Measurements from ENCODE around the gene IQCC.

The IQCC gene

DNA sequence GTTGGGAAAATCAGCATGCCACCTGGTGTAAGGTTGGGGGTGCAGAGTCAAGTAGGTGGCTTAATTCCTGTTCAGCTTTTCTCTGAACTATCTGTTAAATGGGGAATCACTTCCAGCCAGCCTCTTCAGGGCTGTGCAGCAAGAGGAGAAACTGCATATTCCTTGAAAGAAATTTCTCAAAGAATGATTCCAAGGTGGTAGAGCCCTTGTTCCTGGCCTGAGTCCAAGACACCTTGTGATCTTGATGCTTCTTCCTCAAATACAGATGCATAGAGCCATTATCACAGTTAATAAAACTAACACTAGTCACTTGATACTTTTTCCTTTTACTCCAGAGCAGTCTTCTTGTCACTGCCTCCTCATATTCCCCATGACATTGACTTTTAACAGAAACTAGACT, 20.8 kb upstream of the IQCC start:
- no peaks in the 10 kb centered on the region for H3K27me3 ChIP-seq (ENCODE audit: insufficient read depth, low read length)
- H3K36me3 ChIP-seq (ENCODE audit: insufficient read depth, low read length), result peaks cover 81% of the 10 kb centered on the region
- no peaks in the 10 kb centered on the region for H3K9me3 ChIP-seq (ENCODE audit: low read length)
- H3K4me1 ChIP-seq (ENCODE audit: insufficient read depth, low read length, severe bottlenecking), result peaks cover 16% of the 10 kb centered on the region
- H3F3A ChIP-seq (ENCODE audit: insufficient read depth, low read length), result no peaks in the 10 kb centered on the region
- H3K79me2 ChIP-seq (ENCODE audit: insufficient read depth, low read length), result peaks cover 22% of the 10 kb centered on the region
- H3K27ac ChIP-seq (ENCODE audit: low read depth, low read length, poor library complexity, severe bottlenecking), result no peak overlapping the region
- H3K9ac ChIP-seq (ENCODE audit: low read length), result no peak overlapping the region
- H3K9me2 ChIP-seq (ENCODE audit: low read depth, low read length), result no peaks in the 10 kb centered on the region
- TF ChIP-seq EZH2 (IDR thresholded peaks at IDR 0.05; ENCODE audit: borderline replicate concordance, low read length), result no peak
- TF ChIP-seq, protein P1, sequence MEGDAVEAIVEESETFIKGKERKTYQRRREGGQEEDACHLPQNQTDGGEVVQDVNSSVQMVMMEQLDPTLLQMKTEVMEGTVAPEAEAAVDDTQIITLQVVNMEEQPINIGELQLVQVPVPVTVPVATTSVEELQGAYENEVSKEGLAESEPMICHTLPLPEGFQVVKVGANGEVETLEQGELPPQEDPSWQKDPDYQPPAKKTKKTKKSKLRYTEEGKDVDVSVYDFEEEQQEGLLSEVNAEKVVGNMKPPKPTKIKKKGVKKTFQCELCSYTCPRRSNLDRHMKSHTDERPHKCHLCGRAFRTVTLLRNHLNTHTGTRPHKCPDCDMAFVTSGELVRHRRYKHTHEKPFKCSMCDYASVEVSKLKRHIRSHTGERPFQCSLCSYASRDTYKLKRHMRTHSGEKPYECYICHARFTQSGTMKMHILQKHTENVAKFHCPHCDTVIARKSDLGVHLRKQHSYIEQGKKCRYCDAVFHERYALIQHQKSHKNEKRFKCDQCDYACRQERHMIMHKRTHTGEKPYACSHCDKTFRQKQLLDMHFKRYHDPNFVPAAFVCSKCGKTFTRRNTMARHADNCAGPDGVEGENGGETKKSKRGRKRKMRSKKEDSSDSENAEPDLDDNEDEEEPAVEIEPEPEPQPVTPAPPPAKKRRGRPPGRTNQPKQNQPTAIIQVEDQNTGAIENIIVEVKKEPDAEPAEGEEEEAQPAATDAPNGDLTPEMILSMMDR (IDR thresholded peaks at IDR 0.05; ENCODE audit: low read length), result no peak
- no peaks in the 10 kb centered on the region for H4K20me1 ChIP-seq (ENCODE audit: insufficient read depth, low read length)
- no peak overlapping the region for H2AFZ ChIP-seq (ENCODE audit: low read length)
- no peak overlapping the region for H3K4me2 ChIP-seq (ENCODE audit: low read length)
- no peak overlapping the region for H3K4me3 ChIP-seq (ENCODE audit: low read depth, low read length, poor library complexity, severe bottlenecking)

- H3K9ac ChIP-seq (ENCODE audit: low read length), result no peak overlapping the region
- H3K79me2 ChIP-seq (ENCODE audit: insufficient read depth, low read length), result peaks cover 10% of the 10 kb centered on the region
- H3F3A ChIP-seq (ENCODE audit: insufficient read depth, low read length), result no peaks in the 10 kb centered on the region
- no peak overlapping the region for H2AFZ ChIP-seq (ENCODE audit: low read length)
- no peak overlapping the region for H3K4me3 ChIP-seq (ENCODE audit: low read depth, low read length, poor library complexity, severe bottlenecking)
- H3K9me3 ChIP-seq (ENCODE audit: low read length), result no peaks in the 10 kb centered on the region
- H3K36me3 ChIP-seq (ENCODE audit: insufficient read depth, low read length), result peaks cover 86% of the 10 kb centered on the region
- H3K27me3 ChIP-seq (ENCODE audit: insufficient read depth, low read length), result no peaks in the 10 kb centered on the region
- no peaks in the 10 kb centered on the region for H4K20me1 ChIP-seq (ENCODE audit: insufficient read depth, low read length)
- H3K27ac ChIP-seq (ENCODE audit: low read depth, low read length, poor library complexity, severe bottlenecking), result no peak overlapping the region
- no peaks in the 10 kb centered on the region for H3K9me2 ChIP-seq (ENCODE audit: low read depth, low read length)
- no peak for TF ChIP-seq EZH2 (IDR thresholded peaks at IDR 0.05; ENCODE audit: borderline replicate concordance, low read length)
- TF ChIP-seq, protein P1 (IDR thresholded peaks at IDR 0.05; ENCODE audit: low read length), result no peak
- peaks cover 8% of the 10 kb centered on the region for H3K4me1 ChIP-seq (ENCODE audit: insufficient read depth, low read length, severe bottlenecking)
- H3K4me2 ChIP-seq (ENCODE audit: low read length), result no peak overlapping the region
These were observed 19.4 kb upstream of the IQCC start for GRCh38 chr1:32186077-32186476.

GRCh38 chr1:32186491-32186890, 19.0 kb upstream of the IQCC start:
- Histone ChIP-seq H3K9me3 (ENCODE audit: low read length) (no peaks in the 10 kb centered on the region), H3K4me1 (ENCODE audit: insufficient read depth, low read length, severe bottlenecking) (peaks cover 4% of the 10 kb centered on the region), H3K9me2 (ENCODE audit: low read depth, low read length) (no peaks in the 10 kb centered on the region), H3K27me3 (ENCODE audit: insufficient read depth, low read length) (no peaks in the 10 kb centered on the region), H3K4me3 (ENCODE audit: low read depth, low read length, poor library complexity, severe bottlenecking) (no peak overlapping the region), H3K36me3 (ENCODE audit: insufficient read depth, low read length) (peaks cover 86% of the 10 kb centered on the region), H4K20me1 (ENCODE audit: insufficient read depth, low read length) (no peaks in the 10 kb centered on the region), H3K79me2 (ENCODE audit: insufficient read depth, low read length) (peaks cover 6% of the 10 kb centered on the region), H3K4me2 (ENCODE audit: low read length) (no peak overlapping the region), H3K9ac (ENCODE audit: low read length) (no peak overlapping the region), H3K27ac (ENCODE audit: low read depth, low read length, poor library complexity, severe bottlenecking) (no peak overlapping the region), H2AFZ (ENCODE audit: low read length) (no peak overlapping the region), H3F3A (ENCODE audit: insufficient read depth, low read length) (no peaks in the 10 kb centered on the region)
- TF ChIP-seq, protein P1 (IDR thresholded peaks at IDR 0.05; ENCODE audit: low read length), result no peak
- no peak for TF ChIP-seq EZH2 (IDR thresholded peaks at IDR 0.05; ENCODE audit: borderline replicate concordance, low read length)
